MCF 10A (cell line): ENCODE results near the gene ZNF587B. TPM values are rescaled to one million over a fixed set of nuclear protein-coding genes. Genes with fewer than 3 reads are reported as not detected.
"Not testable (repeated sequence)": the region's sequence is repeated elsewhere in the genome, so short reads cannot be mapped to it uniquely, and the experiment has no call there.

Experiments
- BruUV-seq: library from RNA; stranded (reverse); fragments of 400-500 nt; replicated peaks from 2 replicates; lab custom pipeline; 2021; lab: Mats Ljungman, UMichigan
- CTCF ChIA-PET: fragments of 300-600 bp; sonication (Branson Sonifier 250); formaldehyde crosslinking; extraction: SDS; loops from one replicate; lab custom pipeline; 2021; ENCODE audit warnings: antibody characterized with exemption, inconsistent platforms; lab: Yijun Ruan, JAX
- POLR2A ChIA-PET: fragments of 300-600, 350-650 bp; sonication (Branson Sonifier 250); formaldehyde crosslinking; extraction: SDS; loops from one replicate; lab custom pipeline; 2020; ENCODE audit warnings: antibody characterized with exemption, inconsistent platforms; lab: Yijun Ruan, JAX
- DNase-seq: peaks from one replicate; pipeline ENCODE4 v3.0.0-alpha.2; 2018; ENCODE audit not compliant: unreplicated experiment
- H3K27ac Mint-ChIP-seq: one replicate; pipeline ENCODE4 v1.8.0; 2022; ENCODE audit warnings: mild to moderate bottlenecking, low read depth, mixed read lengths; ENCODE audit not compliant: unreplicated experiment
- H3K27me3 Mint-ChIP-seq: one replicate; pipeline ENCODE4 v1.8.0; 2022; ENCODE audit warnings: mixed read lengths; ENCODE audit not compliant: insufficient read depth, unreplicated experiment
- H3K36me3 Mint-ChIP-seq: one replicate; pipeline ENCODE4 v1.8.0; 2022; ENCODE audit warnings: mild to moderate bottlenecking, moderate library complexity, mixed read lengths; ENCODE audit not compliant: insufficient read depth, unreplicated experiment
- H3K4me1 Mint-ChIP-seq: one replicate; pipeline ENCODE4 v1.8.0; 2022; ENCODE audit warnings: mixed read lengths; ENCODE audit not compliant: insufficient read depth, unreplicated experiment
- H3K4me3 Mint-ChIP-seq: one replicate; pipeline ENCODE4 v1.8.0; 2022; ENCODE audit warnings: mild to moderate bottlenecking, moderate library complexity, mixed read lengths; ENCODE audit not compliant: unreplicated experiment
- H3K9me3 Mint-ChIP-seq: one replicate; pipeline ENCODE4 v1.8.0; 2022; ENCODE audit warnings: mixed read lengths; ENCODE audit not compliant: unreplicated experiment
- CTCF ChIP-seq: fragments of 200-600 bp; IDR thresholded peaks from one replicate; pipeline ENCODE4 v1.8.0; 2022; ENCODE audit warnings: antibody characterized with exemption, mild to moderate bottlenecking; ENCODE audit not compliant: unreplicated experiment
- intact Hi-C: fragments of 100-400 bp; cut with micrococcal nuclease; formaldehyde crosslinking; loops from 2 replicates; pipeline ENCODE4 v1.14.1; 2022
- total RNA-seq: library from RNA; stranded (reverse); gene quantifications from 2 replicates; pipeline ENCODE4 v1.2.3, GENCODE V29; 2022

The ZNF587B gene
- total RNA-seq, 1 experiment from 2014 or later = 19.4 TPM

- POLR2A ChIA-PET = no interaction called here
- Mint-ChIP-seq H3K36me3 (no peaks in the 10 kb centered on the region), H3K4me3 (no peak overlapping the region), H3K9me3 (peaks cover 15% of the 10 kb centered on the region), H3K4me1 (no peaks in the 10 kb centered on the region), H3K27ac (no peak overlapping the region), H3K27me3 (no peaks in the 10 kb centered on the region)
- BruUV-seq = no TSS peak
- intact Hi-C loops = no loop called here
- no peak for DNase-seq
- CTCF ChIA-PET = interaction anchor here (0.6 kb wide), 1 partner anchor 85 kb away, joined by 3 read pairs; no protein-coding TSS in a partner anchor
- TF ChIP-seq CTCF = no peak
Observed at GRCh38 chr19:57886046-57886445, 55.9 kb downstream of the ZNF587B start.

DNA sequence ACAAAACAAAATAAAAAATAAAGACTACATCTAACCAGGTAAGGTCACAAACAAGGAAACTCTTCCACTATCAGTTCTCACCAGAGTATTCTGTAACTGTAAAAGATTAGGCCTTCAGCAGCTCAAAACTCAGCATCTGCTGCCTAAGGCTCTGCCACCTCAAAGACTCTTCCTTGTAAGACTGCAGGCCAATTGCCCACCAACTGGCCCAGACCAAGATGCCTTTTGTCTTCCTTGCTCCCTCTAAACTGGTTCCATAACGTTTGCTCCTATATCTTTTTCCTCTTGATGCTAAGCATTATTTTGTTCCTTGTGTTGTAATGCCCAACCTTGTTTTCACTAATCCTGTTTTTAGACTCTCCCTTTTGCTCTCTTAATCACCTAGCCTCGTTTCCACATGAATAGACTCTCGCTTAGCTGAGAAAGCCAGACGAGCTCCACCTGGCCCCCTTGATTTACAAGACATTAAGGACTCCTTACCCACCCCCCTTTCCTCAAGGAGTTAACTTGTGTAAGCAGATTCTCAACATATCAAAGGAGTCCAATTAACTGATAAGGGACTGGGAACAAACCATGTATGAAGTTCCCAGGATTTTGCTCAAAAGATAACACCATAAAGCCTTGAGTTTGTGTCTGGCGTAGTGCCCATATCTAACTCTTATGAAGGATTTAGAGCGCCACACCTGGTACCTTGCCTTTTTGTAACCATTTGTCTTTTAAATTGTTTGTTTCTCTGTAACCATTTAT is 57.3 kb downstream of the ZNF587B start:
- Mint-ChIP-seq H3K9me3 (peaks cover 15% of the 10 kb centered on the region), H3K27ac (no peak overlapping the region), H3K4me1 (no peaks in the 10 kb centered on the region), H3K36me3 (no peaks in the 10 kb centered on the region), H3K4me3 (no peak overlapping the region), H3K27me3 (no peaks in the 10 kb centered on the region)
- DNase-seq = no peak
- ChIA-PET POLR2A (no interaction called here), CTCF (no interaction called here)
- no peak for TF ChIP-seq CTCF
- BruUV-seq = no TSS peak
- intact Hi-C loops = no loop called here

DNA sequence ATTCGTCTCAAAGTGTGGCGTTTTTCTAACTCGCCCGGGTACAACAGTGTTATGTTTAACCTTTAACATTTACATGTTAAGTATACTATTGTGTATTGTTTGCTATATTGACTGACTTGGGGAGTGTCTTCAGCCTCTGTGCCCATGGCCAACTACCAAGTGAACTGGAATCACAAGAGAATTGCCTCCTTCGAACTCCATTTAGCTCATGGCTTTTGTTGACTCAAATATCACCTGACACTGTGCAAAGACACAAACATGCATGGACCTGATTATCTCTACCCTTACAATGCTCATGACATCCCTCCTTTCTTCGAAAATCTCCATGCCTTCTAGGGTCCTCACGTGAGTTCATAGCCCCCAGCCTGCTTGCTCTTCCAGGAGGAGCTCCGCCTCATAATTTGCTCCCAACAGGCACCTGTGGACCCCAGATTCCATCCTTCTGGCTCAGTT is 58.0 kb downstream of the ZNF587B start:
- H3K4me3 Mint-ChIP-seq = no peak overlapping the region
- no peak for DNase-seq
- no TSS peak for BruUV-seq
- POLR2A ChIA-PET = no interaction called here
- H3K4me1 Mint-ChIP-seq = no peaks in the 10 kb centered on the region
- no peaks in the 10 kb centered on the region for H3K36me3 Mint-ChIP-seq
- intact Hi-C loops = no loop called here
- H3K27ac Mint-ChIP-seq = no peak overlapping the region
- TF ChIP-seq CTCF = no peak
- no peaks in the 10 kb centered on the region for H3K27me3 Mint-ChIP-seq
- CTCF ChIA-PET = no interaction called here
- peaks cover 15% of the 10 kb centered on the region for H3K9me3 Mint-ChIP-seq

- TF ChIP-seq CTCF = peak; percentile 6
- CTCF ChIA-PET = no interaction called here
- no peaks in the 10 kb centered on the region for H3K27me3 Mint-ChIP-seq
- H3K9me3 Mint-ChIP-seq = peaks cover 15% of the 10 kb centered on the region
- H3K36me3 Mint-ChIP-seq = no peaks in the 10 kb centered on the region
- BruUV-seq = no TSS peak
- POLR2A ChIA-PET = no interaction called here
- no peak for DNase-seq
- H3K4me1 Mint-ChIP-seq = no peaks in the 10 kb centered on the region
- H3K4me3 Mint-ChIP-seq = no peak within 1 kb of the TSS
- H3K27ac Mint-ChIP-seq = no peak within 1 kb of the TSS
- intact Hi-C loops = no loop called here
Observed at GRCh38 chr19:57888560-57889231, 58.6 kb downstream of the ZNF587B start, which contains the start of gene ZNF814. TSS of gene ZNF814 (minus strand) at chr19:57889037. CDS start at chr19:57888802, 235 bp downstream.

DNA sequence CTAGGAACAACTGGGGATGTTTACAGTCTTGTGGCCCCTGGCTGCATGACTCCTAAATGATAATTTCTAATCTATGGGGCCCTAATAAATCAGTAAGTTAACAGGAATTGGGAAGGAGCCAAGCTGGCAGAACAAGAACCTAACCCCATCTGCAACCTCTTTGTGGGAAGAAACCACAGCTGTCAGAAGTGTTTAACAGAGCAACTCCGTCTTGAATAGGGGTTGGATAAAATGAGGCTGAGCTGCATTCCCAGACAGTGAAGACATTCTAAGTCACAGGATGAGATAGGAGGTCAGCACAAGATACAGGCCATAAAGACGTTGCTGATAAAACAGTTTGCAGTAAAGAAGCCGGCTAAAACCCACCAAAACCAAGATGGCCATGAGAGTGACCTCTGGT is 60.6 kb downstream of the ZNF587B start:
- H3K27ac Mint-ChIP-seq, H3K4me1 Mint-ChIP-seq, BruUV-seq, H3K27me3 Mint-ChIP-seq, intact Hi-C loops, POLR2A ChIA-PET, H3K36me3 Mint-ChIP-seq, H3K4me3 Mint-ChIP-seq, DNase-seq: not testable (repeated sequence)
- H3K9me3 Mint-ChIP-seq = peaks cover 15% of the 10 kb centered on the region
- CTCF ChIA-PET = interaction anchor here (0.6 to 1.0 kb wide), 3 partner anchors 12 to 72 kb away, joined by 3 to 4 read pairs (median 3); no protein-coding TSS in a partner anchor
